ENCODE data around the gene GLT1D1.
"Not testable (repeated sequence)": the region's sequence is repeated elsewhere in the genome, so short reads cannot be mapped to it uniquely, and the experiment has no call there.

The GLT1D1 gene

GRCh38 chr12:128820723-128821432, 32.4 kb upstream of the GLT1D1 start:
- DNase-seq: no peak

DNA sequence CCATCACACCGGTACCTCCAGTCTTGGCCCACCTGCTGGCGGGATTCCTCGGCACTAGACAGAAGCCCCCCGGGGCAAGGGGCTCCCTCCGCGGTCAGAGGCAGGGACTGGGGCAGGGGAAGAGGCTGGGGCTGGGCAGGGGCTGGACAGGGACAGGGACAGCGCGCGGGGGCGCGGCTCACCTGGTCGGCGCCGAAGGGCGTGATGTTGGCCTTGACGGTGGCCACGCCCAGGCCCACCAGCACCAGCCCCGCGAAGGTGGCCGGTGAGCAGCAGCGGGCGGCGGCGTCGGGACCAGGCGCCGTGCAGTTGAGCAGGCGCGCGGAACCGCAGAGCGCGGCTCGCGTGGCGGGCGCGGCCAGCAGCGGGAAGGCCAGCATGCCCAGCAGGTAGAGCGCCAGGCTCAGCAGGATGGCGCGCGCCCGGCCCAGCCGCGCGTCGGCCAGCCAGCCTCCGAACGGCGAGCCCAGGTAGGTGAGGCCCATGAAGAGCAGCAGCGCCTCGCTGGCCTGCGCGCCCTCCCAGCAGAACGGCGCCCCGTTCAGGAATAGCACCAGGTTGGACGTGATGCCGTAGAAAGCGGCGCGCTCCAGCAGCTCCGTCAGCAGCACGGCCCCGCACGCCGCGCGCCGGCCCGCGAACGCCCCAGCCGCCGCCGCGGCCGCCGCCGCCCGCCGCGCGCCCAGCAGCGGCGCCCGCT, 29.9 kb upstream of the GLT1D1 start:
- DNase-seq: no peak

DNA sequence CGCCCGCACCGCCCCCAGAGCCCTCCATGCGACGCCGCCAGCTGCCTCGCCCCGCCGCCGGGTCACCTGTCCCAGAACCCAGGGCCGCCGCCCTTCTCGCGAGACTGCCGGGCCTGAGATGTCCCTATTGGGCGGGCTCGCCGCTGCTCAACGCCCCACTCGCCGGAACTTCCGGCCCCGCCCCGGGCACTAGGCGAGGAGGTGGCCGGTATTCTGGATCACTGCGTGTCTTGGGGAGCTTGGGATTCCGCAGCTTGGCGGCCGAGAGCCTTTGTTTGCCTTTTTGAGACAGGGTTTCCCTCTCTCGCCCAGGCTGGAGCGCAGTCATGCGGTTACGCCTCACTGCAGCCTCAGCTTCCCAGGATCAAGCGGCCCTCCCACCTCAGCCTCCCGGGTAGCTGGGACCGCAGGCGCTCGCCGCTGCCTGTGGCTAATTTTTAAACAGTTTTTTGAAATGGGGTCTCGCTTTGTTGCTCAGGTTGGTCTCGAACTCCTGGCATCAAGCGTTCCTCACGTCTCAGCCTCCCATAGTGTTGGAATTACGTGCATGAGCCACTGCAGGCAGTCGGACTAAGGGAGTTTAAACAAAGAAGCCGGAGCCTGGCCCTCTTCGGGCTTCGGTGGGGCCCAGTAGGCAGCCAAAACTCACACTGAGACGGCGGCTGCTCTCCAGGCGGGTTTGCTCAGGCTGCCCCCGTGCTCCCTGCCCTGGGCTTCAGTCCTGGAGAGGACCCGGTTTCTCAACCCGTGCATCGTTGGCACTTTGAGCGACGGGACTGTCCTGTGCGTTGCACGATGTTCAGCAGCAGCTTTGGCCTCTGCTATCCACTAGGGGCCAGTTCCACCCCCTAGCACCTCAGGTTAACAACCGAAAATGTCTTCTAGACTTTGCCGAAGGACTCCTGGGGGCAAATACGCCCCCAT, 29.1 kb upstream of the GLT1D1 start, which contains the start of gene SLC15A4:
Gene SLC15A4 (minus strand): TSS at position 43 of the 924 bp plus-strand sequence. CDS start 15 bp downstream, at position 28.
- DNase-seq: peak; percentile 93

GRCh38 chr12:128825835-128826234, 27.4 kb upstream of the GLT1D1 start:
- DNase-seq: no peak

DNA sequence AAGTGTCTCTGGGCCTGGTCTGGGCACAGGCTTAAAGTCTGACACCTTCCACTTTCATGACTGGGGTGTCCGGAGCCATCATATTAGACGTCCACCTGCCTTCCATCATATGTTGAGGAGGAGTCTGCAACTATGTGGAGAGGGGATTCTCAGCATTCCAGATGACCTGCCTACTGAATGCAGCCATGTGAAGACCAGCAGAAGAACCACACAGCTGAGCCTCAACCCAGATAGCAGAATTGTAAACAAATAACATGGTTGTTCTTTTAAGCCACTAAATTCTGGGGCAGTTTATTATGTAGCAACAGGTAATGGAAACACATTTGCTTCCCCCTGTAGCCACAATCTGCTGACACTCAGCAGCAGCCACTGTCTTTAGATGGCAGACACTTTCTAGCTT, 25.6 kb upstream of the GLT1D1 start:
- no peak for DNase-seq

- no peak for DNase-seq
Observed at GRCh38 chr12:128829861-128830504, 23.3 kb upstream of the GLT1D1 start.

- DNase-seq: no peak
Observed at GRCh38 chr12:128830505-128830893, 22.8 kb upstream of the GLT1D1 start.

GRCh38 chr12:128833418-128833817, 19.9 kb upstream of the GLT1D1 start:
- DNase-seq: no peak

DNA sequence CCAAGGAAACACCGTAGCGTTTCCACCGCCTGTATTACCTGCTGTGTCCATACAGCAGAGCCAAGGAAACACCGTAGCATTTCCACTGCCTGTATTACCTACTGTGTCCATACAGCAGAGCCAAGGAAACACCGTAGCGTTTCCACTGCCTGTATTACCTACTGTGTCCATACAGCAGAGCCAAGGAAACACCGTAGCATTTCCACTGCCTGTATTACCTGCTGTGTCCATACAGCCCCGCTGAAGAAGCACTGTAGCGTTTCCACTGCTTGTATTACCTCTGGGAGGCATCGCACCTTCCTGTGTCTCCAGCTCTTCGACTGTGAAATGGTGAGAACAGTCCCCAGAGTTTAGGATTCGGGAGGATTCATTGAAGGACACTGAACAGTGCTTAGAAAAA, 13.4 kb upstream of the GLT1D1 start:
- DNase-seq: not testable (repeated sequence)

DNA sequence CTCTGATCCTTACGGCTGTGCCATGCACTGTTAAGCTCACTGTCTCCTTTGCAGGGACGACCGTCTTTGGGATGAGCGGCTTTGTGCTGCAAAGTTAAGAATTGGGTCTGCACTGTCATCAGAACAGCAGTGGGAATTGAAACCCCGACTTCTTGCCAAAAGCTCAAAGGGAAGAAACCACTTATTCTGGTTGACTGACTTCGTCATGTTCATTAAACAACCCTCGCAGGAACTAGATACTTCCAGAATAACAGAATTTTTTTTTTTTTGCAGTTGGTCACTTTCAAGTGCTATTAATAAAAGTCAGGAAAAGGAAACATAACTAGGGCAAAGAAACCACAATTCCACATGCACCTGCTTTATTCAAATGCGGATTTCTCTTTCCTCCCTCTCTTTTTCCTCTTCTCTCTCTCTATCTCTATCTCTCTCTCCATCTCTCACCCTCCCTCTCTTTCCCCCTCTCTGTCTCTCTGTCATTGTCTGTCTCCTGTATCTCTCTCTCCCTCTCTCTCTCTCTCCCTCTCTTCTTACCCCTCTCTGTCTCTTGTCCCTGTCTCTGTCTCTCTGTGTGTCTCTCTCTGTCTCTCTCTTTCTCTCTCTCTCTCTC, 12.3 kb upstream of the GLT1D1 start:
- DNase-seq: no peak

- DNase-seq: no peak
Observed at GRCh38 chr12:128842579-128842978, 10.7 kb upstream of the GLT1D1 start.

GRCh38 chr12:128843538-128843937, 9.7 kb upstream of the GLT1D1 start:
- DNase-seq: no peak

GRCh38 chr12:128844031-128844635, 9.1 kb upstream of the GLT1D1 start:
- DNase-seq: no peak

- not testable (repeated sequence) for DNase-seq
Observed at GRCh38 chr12:128846671-128847070, 6.6 kb upstream of the GLT1D1 start.

DNA sequence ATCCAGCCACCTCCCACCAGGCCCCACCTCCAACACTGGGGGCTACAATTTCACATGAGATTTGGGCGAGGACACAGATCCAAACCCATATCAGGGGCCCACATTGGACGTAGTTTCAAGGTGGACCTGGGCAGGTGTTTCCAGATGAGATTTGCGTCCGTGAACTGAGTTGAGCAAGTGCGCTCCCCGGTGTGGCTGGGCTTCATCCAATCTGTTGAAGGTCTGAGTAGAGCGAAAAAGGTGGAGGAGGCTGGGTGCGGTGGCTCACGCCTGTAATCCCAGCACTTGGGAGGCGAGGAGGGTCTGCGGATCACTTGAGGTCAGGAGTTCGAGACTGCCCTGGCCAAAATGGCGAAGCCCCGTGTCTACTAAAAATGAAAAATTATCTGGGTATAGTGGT, 4.9 kb upstream of the GLT1D1 start:
- DNase-seq: no peak

DNA sequence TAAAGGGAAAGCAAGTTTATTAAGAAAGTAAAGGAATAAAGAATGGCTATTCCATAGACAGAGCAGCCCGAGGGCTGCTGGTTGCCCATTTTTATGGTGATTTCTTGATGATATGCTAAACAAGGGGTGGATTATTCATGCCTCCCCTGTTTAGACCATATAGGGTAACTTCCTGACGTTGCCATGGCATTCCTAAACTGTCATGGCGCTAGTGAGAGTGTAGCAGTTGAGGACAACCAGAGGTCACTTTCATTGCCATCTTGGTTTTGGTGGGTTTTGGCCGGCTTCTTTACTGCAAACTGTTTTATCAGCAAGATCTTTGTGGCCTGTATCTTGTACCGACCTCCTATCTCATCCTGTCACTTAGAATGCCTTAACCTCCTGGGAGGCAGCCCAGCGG, 3.5 kb upstream of the GLT1D1 start:
- DNase-seq: not testable (repeated sequence)

DNA sequence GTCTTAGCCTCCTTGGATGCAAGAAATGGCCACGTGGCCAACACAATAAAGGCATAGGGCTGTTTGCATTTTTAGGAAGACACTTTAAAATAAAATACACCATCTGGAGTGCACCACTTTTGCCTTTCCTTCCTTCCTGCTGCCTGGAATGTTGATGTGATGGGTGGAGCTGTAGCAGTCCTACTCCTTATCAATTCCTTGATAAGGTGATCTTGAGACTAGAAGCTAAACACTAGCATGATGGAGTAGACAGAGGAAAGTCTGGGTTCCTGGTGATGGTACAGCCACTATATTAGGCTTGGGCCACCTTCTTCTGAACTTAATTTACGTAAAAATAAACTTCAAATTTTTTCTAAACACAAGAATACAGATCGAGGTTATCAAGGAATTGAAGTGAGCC, 2.9 kb upstream of the GLT1D1 start:
- no peak for DNase-seq

- not testable (repeated sequence) for DNase-seq
Observed at GRCh38 chr12:128851429-128851828, 1.8 kb upstream of the GLT1D1 start.

- DNase-seq: no peak
Observed at GRCh38 chr12:128852026-128852698, 1.1 kb upstream of the GLT1D1 start.

- DNase-seq: no peak
Observed at GRCh38 chr12:128853600-128854197, 421 bp downstream of the GLT1D1 start.
